RWPE1 (cell line): ENCODE data around the gene GAS2L3.

ENCODE experiments used
- CTCF ChIA-PET: fragments of 350-600 bp; sonication (Branson Sonifier 250); formaldehyde crosslinking; extraction: SDS; loops from one replicate; lab custom pipeline; 2021; lab: Yijun Ruan, JAX
- POLR2A ChIA-PET: fragments of 400-600 bp; formaldehyde crosslinking; extraction: SDS; loops from one replicate; lab custom pipeline; 2020; ENCODE audit warnings: antibody characterized with exemption; ENCODE audit not compliant: low non-redundant PET; lab: Yijun Ruan, JAX
- DNase-seq: peaks from one replicate; pipeline ENCODE4 v3.0.0; 2012; ENCODE audit warnings: low spot score
- H3K27ac ChIP-seq: fragments of 450-650 bp; 2 replicates; pipeline ENCODE4 v1.5.1; 2017
- TF ChIP-seq, protein P1 (sequence below): fragments of 450-650 bp; conservative IDR thresholded peaks from 2 replicates; pipeline ENCODE4 v1.5.1; 2017; ENCODE audit warnings: low read depth, mild to moderate bottlenecking

Gene GAS2L3

DNA sequence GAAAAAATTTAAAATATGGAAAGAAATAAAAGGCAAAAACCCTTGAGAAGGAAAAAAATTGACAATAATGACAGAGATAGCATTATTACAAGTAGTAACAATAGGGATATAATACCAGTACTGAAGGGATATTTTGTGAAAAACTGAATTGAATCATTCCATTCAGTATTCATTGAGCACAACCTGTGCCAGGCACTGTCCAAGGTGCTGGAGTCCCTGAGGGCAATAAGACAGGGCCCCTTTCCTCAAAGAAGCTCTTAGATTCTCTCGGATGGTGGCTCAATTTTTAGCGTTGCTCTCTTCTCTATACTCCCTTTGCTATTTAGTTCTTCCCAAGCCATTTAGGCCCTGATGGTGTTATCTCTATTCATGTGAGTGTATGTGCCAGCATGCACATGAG, 34.3 kb upstream of the GAS2L3 start:
- CTCF ChIA-PET: no interaction called here
- TF ChIP-seq, protein P1, sequence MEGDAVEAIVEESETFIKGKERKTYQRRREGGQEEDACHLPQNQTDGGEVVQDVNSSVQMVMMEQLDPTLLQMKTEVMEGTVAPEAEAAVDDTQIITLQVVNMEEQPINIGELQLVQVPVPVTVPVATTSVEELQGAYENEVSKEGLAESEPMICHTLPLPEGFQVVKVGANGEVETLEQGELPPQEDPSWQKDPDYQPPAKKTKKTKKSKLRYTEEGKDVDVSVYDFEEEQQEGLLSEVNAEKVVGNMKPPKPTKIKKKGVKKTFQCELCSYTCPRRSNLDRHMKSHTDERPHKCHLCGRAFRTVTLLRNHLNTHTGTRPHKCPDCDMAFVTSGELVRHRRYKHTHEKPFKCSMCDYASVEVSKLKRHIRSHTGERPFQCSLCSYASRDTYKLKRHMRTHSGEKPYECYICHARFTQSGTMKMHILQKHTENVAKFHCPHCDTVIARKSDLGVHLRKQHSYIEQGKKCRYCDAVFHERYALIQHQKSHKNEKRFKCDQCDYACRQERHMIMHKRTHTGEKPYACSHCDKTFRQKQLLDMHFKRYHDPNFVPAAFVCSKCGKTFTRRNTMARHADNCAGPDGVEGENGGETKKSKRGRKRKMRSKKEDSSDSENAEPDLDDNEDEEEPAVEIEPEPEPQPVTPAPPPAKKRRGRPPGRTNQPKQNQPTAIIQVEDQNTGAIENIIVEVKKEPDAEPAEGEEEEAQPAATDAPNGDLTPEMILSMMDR: no peak

DNA sequence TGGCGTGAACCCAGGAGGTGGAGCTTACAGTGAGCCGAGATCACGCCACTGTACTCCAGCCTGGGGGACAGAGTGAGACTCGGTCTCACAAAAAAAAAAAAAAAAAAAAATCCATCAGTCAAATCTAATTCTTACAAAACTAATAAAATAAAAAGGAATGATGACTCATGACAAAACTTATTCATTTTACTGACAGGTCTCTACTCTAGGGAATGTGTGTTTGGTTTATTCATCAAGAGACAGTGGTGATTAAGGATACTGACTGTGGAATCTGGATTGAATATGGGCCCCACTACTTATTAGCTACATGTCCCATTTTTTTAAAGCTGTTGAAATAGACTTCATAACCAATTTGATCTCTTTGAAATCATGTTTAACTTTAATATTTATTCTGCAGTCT, 29.3 kb upstream of the GAS2L3 start:
- no peak for DNase-seq
- CTCF ChIA-PET: no interaction called here
- TF ChIP-seq, protein P1: no peak
- no peak overlapping the region for H3K27ac ChIP-seq
- POLR2A ChIA-PET: no interaction called here

More for the DNA sequence above, 34.3 kb upstream of the GAS2L3 start:
- POLR2A ChIA-PET: no interaction called here
- H3K27ac ChIP-seq: no peak overlapping the region
- peak; percentile 13 for DNase-seq

DNA sequence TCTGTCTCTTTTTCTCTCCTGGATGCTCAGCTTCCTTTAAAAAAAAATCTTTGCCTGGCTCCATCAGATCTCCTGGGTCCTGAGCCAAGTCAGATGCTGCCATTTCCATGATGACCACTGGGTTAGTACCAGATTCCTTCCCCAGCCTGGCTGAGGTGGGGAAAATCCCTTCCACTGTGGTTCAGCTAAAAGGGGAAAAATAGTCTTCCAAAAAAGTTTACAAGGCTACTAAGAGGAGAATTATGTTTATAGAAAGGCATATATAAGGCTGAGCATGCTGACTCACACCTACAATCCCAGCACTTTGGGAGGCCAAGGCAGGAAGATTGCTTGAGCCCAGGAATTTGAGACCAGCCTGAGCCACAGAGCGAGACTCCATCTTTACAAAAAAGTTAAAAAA, 28.4 kb upstream of the GAS2L3 start:
- no peak for DNase-seq
- POLR2A ChIA-PET: no interaction called here
- CTCF ChIA-PET: interaction anchor here (0.5 kb wide), 2 partner anchors 402 to 416 kb away, joined by 3 read pairs; no protein-coding TSS in a partner anchor
- H3K27ac ChIP-seq: no peak overlapping the region
- TF ChIP-seq, protein P1: no peak

DNA sequence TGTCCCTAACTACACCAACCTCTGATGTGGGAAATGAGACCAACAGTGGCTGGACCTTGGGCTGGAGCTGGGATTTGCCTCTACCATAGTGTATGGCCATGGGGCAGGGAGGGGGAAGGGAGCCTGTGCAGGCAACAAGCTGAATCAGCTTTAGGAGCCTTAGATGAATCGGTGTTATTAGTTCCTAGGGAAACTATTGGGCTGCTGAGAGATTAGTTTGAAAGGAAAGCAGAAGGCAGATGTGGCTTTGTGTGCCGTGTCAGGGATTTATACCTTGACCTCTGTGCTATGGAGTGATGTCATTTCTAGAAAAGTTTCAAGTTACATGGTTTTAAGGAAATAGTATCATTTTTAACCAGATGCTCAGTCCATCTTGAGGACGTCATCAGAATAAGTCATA, 19.5 kb upstream of the GAS2L3 start:
- no peak overlapping the region for H3K27ac ChIP-seq
- DNase-seq: no peak
- POLR2A ChIA-PET: no interaction called here
- TF ChIP-seq, protein P1: no peak
- CTCF ChIA-PET: interaction anchor here (0.7 kb wide), 1 partner anchor 129 kb away, joined by 3 read pairs; no protein-coding TSS in a partner anchor

DNA sequence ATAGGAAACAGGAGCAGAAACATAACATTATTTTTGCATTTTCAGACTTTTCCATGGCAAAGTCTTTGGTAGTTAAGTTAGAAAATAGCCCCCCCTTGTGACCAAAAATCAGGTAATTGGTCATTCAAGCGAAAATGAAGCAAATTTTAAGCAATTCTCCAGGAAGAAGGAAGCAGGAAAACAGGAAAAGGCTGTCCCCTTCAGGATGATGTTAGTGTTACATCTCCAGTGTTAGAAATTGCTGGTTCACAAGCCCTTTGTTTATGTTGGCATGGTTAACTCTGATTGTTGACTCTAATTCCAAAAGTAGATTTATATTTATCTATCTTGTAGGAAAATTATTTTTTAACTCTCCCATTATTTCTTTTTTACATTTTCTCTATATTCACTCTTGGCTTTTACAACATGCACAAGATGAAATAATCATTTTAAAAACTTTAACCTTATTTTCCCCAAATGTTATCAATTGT, 18.8 kb upstream of the GAS2L3 start:
- TF ChIP-seq, protein P1: peak; percentile 78
- DNase-seq: peak; percentile 57
- no peak overlapping the region for H3K27ac ChIP-seq
- CTCF ChIA-PET: interaction anchor here (0.6 to 1.0 kb wide), 6 partner anchors 12 to 320 kb away, joined by 3 to 9 read pairs (median 6); partner anchors contain the start of gene GAS2L3
- POLR2A ChIA-PET: no interaction called here

DNA sequence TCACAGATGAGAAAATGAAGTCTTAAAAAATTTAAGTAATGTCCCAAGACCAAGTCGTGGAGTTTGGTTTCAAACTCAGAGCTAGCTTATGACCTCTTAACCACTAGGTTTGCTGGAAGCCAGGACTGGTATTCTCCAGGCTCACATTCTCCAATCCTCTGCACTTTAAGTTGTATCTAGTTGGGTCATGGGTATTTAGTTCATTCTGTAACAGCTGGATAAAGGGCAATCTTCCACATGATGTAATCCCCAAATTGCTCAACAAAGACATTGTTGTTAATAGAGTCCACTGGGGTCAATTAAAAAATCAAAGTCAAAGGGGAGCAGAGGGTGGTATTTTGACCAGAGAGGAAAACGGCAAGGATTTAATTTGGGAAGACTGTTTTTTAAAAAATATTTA, 17.8 kb upstream of the GAS2L3 start:
- no peak for DNase-seq
- TF ChIP-seq, protein P1: no peak
- POLR2A ChIA-PET: no interaction called here
- CTCF ChIA-PET: interaction anchor here (0.5 to 1.0 kb wide), 2 partner anchors 321 to 324 kb away, joined by 3 to 6 read pairs; no protein-coding TSS in a partner anchor
- H3K27ac ChIP-seq: no peak overlapping the region
